ENCODE data around the gene CDIPT.
"Not testable (repeated sequence)": the region's sequence is repeated elsewhere in the genome, so short reads cannot be mapped to it uniquely, and the experiment has no call there.

CDIPT gene, protein sequence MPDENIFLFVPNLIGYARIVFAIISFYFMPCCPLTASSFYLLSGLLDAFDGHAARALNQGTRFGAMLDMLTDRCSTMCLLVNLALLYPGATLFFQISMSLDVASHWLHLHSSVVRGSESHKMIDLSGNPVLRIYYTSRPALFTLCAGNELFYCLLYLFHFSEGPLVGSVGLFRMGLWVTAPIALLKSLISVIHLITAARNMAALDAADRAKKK

GRCh38 chr16:29862884-29863668, at the start of gene CDIPT:
CDIPT (minus strand) TSS chr16:29863226; CDS start chr16:29862857, 369 bp downstream.
- H3K9me3 ChIP-seq (ENCODE audit: control insufficient read depth, low read length), result no peaks in the 10 kb centered on the region
- peaks cover 25% of the 10 kb centered on the region for H3K4me1 ChIP-seq (ENCODE audit: control insufficient read depth, insufficient read depth, low read length)
- peak within 1 kb of the TSS; percentile 90 for H3K9ac ChIP-seq (ENCODE audit: low read length)
- H3K4me3 ChIP-seq (ENCODE audit: low read length), result peak within 1 kb of the TSS; percentile 82
- H3K27me3 ChIP-seq (ENCODE audit: control insufficient read depth, insufficient read depth, low read length), result no peaks in the 10 kb centered on the region
- H3K36me3 ChIP-seq (ENCODE audit: control insufficient read depth, insufficient read depth, low read length), result no peaks in the 10 kb centered on the region

DNA sequence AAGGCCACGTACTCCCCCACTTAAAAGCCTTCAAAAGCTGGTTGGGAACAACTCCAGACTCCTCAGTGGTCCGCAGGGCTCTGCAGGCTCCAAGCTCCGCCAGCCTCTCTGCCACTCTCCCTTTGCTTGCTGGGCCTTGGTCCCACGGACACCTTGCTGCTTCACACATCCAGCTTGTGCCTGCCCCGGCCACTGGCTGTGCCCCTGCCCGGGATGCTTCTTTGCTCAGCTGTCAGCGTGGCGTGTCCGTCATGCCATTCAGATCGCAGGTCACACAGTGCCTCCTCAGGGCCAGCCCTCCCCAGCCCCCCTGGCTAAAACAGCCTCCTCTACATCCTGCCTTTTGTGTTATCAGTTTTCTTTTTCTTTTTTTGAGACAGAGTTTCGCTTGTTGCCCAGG, 49.1 kb upstream of the CDIPT start:
- no peaks in the 10 kb centered on the region for H3K4me1 ChIP-seq (ENCODE audit: control insufficient read depth, insufficient read depth, low read length)
- no peak overlapping the region for H3K4me3 ChIP-seq (ENCODE audit: low read length)
- no peaks in the 10 kb centered on the region for H3K27me3 ChIP-seq (ENCODE audit: control insufficient read depth, insufficient read depth, low read length)
- H3K9ac ChIP-seq (ENCODE audit: low read length), result no peak overlapping the region
- no peaks in the 10 kb centered on the region for H3K9me3 ChIP-seq (ENCODE audit: control insufficient read depth, low read length)
- no peaks in the 10 kb centered on the region for H3K36me3 ChIP-seq (ENCODE audit: control insufficient read depth, insufficient read depth, low read length)

DNA sequence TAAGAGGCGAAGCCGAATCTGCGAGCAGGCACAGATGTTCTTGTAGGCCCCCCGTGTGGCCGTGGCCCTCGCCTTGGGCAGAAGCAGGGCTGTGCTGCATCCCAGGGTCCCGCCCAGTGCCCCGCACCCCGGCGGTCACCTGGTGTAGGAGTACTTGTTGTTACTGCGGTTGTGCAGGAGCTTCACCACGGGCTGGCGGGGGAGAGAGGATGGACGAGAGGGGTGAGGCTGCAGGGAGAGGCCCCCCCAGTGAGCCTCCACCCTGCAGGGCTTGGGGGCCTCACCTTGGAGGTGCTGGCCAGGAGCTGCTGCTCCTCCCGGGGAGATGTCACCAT, 48.6 kb upstream of the CDIPT start:
- no peaks in the 10 kb centered on the region for H3K4me1 ChIP-seq (ENCODE audit: control insufficient read depth, insufficient read depth, low read length)

DNA sequence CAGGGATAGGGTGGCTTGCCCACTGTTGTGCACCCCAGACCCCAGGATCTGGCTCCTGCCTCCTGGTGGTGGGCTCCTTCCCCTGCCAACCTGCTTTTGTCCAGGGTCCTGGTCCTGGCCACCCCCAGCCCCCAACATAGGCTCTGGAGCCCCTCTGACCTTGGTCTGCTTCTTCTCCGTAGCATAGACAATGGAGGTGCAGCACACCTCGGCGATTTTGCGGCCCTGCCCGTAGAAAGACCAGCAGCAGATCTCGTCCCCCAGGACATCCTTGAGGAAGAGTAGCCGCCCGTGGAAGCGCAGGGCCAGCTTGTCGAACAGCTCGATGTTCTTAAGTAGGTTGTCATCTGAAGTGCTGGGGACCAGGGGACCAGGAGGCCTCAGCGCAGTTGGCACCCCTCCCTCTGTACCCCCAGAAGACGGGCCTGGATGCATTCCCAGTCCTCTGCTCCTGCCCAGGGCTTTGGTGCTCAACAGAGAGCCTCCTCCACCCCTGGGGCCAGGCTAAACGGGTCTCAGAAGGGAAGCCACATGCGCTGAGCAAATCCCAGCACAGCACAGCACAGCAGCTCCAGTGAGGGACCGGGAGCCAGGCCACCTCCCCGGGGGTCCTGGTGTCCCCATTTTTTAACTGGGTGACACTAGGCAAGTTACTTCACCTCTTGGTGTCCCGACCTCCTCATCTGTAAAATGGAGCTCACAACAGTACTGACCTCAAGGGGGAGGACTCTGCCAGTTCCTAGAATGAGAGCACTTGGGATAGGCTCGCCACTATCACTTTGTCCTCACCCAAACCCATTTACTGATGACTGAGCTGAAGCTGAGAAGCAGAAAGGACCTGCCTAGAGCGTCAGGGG, 48.0 kb upstream of the CDIPT start:
- H3K9ac ChIP-seq (ENCODE audit: low read length), result no peak overlapping the region
- no peaks in the 10 kb centered on the region for H3K4me1 ChIP-seq (ENCODE audit: control insufficient read depth, insufficient read depth, low read length)
- H3K9me3 ChIP-seq (ENCODE audit: control insufficient read depth, low read length), result no peaks in the 10 kb centered on the region
- no peaks in the 10 kb centered on the region for H3K36me3 ChIP-seq (ENCODE audit: control insufficient read depth, insufficient read depth, low read length)
- no peak overlapping the region for H3K4me3 ChIP-seq (ENCODE audit: low read length)
- H3K27me3 ChIP-seq (ENCODE audit: control insufficient read depth, insufficient read depth, low read length), result no peaks in the 10 kb centered on the region

More for the DNA sequence above, 48.6 kb upstream of the CDIPT start:
- H3K4me3 ChIP-seq (ENCODE audit: low read length), result no peak overlapping the region
- H3K9me3 ChIP-seq (ENCODE audit: control insufficient read depth, low read length), result no peaks in the 10 kb centered on the region
- no peaks in the 10 kb centered on the region for H3K27me3 ChIP-seq (ENCODE audit: control insufficient read depth, insufficient read depth, low read length)
- no peaks in the 10 kb centered on the region for H3K36me3 ChIP-seq (ENCODE audit: control insufficient read depth, insufficient read depth, low read length)
- no peak overlapping the region for H3K9ac ChIP-seq (ENCODE audit: low read length)

- H3K4me3 ChIP-seq (ENCODE audit: low read length); H3K27me3 ChIP-seq (ENCODE audit: control insufficient read depth, insufficient read depth, low read length); H3K9ac ChIP-seq (ENCODE audit: low read length); H3K36me3 ChIP-seq (ENCODE audit: control insufficient read depth, insufficient read depth, low read length); H3K9me3 ChIP-seq (ENCODE audit: control insufficient read depth, low read length); H3K4me1 ChIP-seq (ENCODE audit: control insufficient read depth, insufficient read depth, low read length): not testable (repeated sequence)
Measured at GRCh38 chr16:29909851-29910250, 46.8 kb upstream of the CDIPT start.

DNA sequence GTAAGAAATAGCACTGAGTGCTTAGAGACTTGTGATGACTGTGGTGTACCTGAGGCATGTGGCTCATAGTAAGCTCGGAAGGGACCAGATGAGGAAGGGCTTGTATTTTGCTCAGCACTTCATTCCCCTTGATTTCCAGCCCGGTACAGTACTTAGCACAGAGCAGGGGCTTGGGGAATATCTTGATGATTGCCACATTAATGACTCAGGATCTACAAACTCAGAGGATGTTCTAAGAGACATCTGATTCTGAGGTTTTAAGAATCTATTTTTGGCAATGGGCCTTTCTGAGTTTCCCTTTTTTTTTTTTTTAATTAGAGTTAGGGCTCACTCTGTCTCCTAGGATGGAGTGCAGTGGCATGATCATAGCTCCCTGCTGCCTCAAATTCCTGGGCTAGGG, 46.4 kb upstream of the CDIPT start:
- Histone ChIP-seq H3K36me3 (ENCODE audit: control insufficient read depth, insufficient read depth, low read length) (no peaks in the 10 kb centered on the region), H3K9me3 (ENCODE audit: control insufficient read depth, low read length) (no peaks in the 10 kb centered on the region), H3K4me3 (ENCODE audit: low read length) (no peak overlapping the region), H3K27me3 (ENCODE audit: control insufficient read depth, insufficient read depth, low read length) (no peaks in the 10 kb centered on the region), H3K9ac (ENCODE audit: low read length) (no peak overlapping the region), H3K4me1 (ENCODE audit: control insufficient read depth, insufficient read depth, low read length) (no peaks in the 10 kb centered on the region)

- H3K27me3 ChIP-seq (ENCODE audit: control insufficient read depth, insufficient read depth, low read length), result no peaks in the 10 kb centered on the region
- H3K9ac ChIP-seq (ENCODE audit: low read length), result no peak overlapping the region
- no peaks in the 10 kb centered on the region for H3K36me3 ChIP-seq (ENCODE audit: control insufficient read depth, insufficient read depth, low read length)
- H3K4me1 ChIP-seq (ENCODE audit: control insufficient read depth, insufficient read depth, low read length), result no peaks in the 10 kb centered on the region
- H3K9me3 ChIP-seq (ENCODE audit: control insufficient read depth, low read length), result no peaks in the 10 kb centered on the region
- H3K4me3 ChIP-seq (ENCODE audit: low read length), result no peak overlapping the region
Measured at GRCh38 chr16:29908719-29909220, 45.7 kb upstream of the CDIPT start.

DNA sequence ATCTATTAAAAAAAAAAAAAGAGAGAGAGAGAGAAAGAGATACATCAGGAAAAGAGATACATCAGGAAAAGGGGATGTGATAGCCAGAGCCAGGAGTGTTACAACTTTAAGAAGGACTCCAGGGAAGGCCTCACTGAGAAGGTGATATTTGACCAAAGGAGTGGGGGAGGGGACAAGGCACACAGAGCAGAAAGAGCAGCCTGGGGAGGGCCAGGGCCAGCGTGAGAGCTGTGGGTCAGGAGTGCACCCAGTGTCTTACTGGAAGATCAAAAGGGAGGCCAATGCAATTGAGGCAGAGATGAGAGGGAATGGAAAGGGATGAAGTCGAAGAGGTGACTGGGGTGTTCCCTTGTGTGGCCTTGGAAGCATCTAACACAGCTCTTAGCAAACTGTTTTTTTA, 44.9 kb upstream of the CDIPT start:
- H3K36me3 ChIP-seq (ENCODE audit: control insufficient read depth, insufficient read depth, low read length), result no peaks in the 10 kb centered on the region
- no peak overlapping the region for H3K9ac ChIP-seq (ENCODE audit: low read length)
- H3K9me3 ChIP-seq (ENCODE audit: control insufficient read depth, low read length), result no peaks in the 10 kb centered on the region
- no peak overlapping the region for H3K4me3 ChIP-seq (ENCODE audit: low read length)
- no peaks in the 10 kb centered on the region for H3K4me1 ChIP-seq (ENCODE audit: control insufficient read depth, insufficient read depth, low read length)
- no peaks in the 10 kb centered on the region for H3K27me3 ChIP-seq (ENCODE audit: control insufficient read depth, insufficient read depth, low read length)

DNA sequence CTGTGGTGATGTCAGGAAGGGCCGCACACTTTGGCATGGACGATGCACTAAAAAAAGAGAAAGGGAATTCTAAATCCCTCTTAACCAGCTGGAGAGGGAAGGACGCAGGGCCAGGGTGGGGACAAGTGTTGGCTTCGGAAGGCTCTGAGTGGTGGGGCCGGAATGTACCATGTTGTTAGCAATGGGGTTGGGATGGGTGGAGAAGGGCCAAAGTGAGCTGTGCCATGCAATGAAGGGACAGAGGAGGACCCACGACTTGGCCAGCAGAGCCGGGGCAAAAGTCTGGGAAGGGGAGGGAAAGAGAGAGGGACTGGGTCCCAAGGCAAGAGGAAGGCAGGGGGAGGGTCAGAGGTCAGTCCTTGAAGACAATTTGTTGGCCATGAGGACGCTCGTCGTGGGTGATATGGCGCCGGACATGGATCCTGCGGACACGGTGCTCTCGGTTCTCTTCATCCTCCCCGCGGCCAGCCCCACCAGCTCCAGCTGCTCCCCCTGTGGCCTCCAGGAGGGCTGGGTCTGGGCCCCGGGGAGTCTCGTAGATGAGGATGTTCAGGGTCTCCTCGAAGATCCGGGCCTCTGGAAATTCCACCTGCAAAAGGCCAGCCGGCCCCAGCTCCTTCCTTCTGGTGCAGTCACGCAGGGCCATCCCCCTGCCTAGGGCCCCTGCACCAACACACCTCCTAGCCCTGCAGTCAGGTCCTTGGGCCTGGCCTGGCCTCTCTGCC, 43.7 kb upstream of the CDIPT start:
- no peak overlapping the region for H3K9ac ChIP-seq (ENCODE audit: low read length)
- peaks cover under 1% of the 10 kb centered on the region for H3K4me1 ChIP-seq (ENCODE audit: control insufficient read depth, insufficient read depth, low read length)
- H3K4me3 ChIP-seq (ENCODE audit: low read length), result no peak overlapping the region
- H3K36me3 ChIP-seq (ENCODE audit: control insufficient read depth, insufficient read depth, low read length), result no peaks in the 10 kb centered on the region
- H3K9me3 ChIP-seq (ENCODE audit: control insufficient read depth, low read length), result no peaks in the 10 kb centered on the region
- no peaks in the 10 kb centered on the region for H3K27me3 ChIP-seq (ENCODE audit: control insufficient read depth, insufficient read depth, low read length)

DNA sequence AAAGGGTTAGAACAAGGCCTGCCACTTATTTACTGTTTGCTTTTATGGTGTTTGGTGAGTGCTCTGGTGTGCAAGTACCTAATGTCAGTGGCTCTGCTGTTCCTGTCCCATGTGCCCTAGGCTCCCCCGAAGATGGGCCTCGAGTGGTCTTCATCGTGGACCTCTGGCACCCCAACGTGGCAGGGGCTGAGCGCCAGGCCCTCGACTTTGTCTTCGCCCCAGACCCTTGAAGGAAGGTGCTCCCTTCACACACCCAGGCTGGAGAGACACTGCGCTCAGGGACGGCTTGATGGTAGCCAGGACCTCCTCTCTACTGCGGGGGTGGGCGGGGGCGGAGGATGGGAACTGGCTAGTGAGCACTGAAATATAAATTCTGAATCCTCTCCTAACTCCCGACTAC, 42.6 kb upstream of the CDIPT start:
- H3K9me3 ChIP-seq (ENCODE audit: control insufficient read depth, low read length), result no peaks in the 10 kb centered on the region
- no peaks in the 10 kb centered on the region for H3K36me3 ChIP-seq (ENCODE audit: control insufficient read depth, insufficient read depth, low read length)
- no peak overlapping the region for H3K9ac ChIP-seq (ENCODE audit: low read length)
- H3K27me3 ChIP-seq (ENCODE audit: control insufficient read depth, insufficient read depth, low read length), result no peaks in the 10 kb centered on the region
- H3K4me3 ChIP-seq (ENCODE audit: low read length), result no peak overlapping the region
- peaks cover 9% of the 10 kb centered on the region for H3K4me1 ChIP-seq (ENCODE audit: control insufficient read depth, insufficient read depth, low read length)

- H3K27me3 ChIP-seq (ENCODE audit: control insufficient read depth, insufficient read depth, low read length), result no peaks in the 10 kb centered on the region
- no peak overlapping the region for H3K4me3 ChIP-seq (ENCODE audit: low read length)
- no peak overlapping the region for H3K9ac ChIP-seq (ENCODE audit: low read length)
- no peaks in the 10 kb centered on the region for H3K36me3 ChIP-seq (ENCODE audit: control insufficient read depth, insufficient read depth, low read length)
- peaks cover 13% of the 10 kb centered on the region for H3K4me1 ChIP-seq (ENCODE audit: control insufficient read depth, insufficient read depth, low read length)
- H3K9me3 ChIP-seq (ENCODE audit: control insufficient read depth, low read length), result no peaks in the 10 kb centered on the region
Measured at GRCh38 chr16:29904947-29905346, 41.9 kb upstream of the CDIPT start.

All from mucosa of stomach (tissue), 1 donor.